ENCODE results near the gene ZFP57. TPM values are rescaled to one million over a fixed set of nuclear protein-coding genes. Genes with fewer than 3 reads are reported as not detected.

Gene ZFP57
- total RNA-seq: under 1 TPM in 2 of 7 donors, not detected in 5; 0.24 to 0.25 TPM
- under 1 TPM in 1 of 2 donors, not detected in 1; 0.13 TPM for polyA plus RNA-seq
- long read RNA-seq, donor 1: 0 reads
- long read RNA-seq, donor 2: 0 reads
- long read RNA-seq, donor 3: 0 reads

- Histone ChIP-seq H3K27me3 (no peaks in the 10 kb centered on the region), H3K27ac (no peak within 1 kb of the TSS), H3K36me3 (no peaks in the 10 kb centered on the region), H3K4me1 (ENCODE audit: insufficient read depth) (no peaks in the 10 kb centered on the region), H3K9me3 (no peaks in the 10 kb centered on the region), H3K4me3 (no peak within 1 kb of the TSS)
- WGBS, 3 donors: 35 to 83% (median 53%) methylated on average over 31 of the region's 31 CpGs
- no peak for DNase-seq
- intact Hi-C loops (cut with DNase I): no loop called here
- TF ChIP-seq CTCF (IDR thresholded peaks at IDR 0.05): no peak
- no peak for TF ChIP-seq EP300 (IDR thresholded peaks at IDR 0.05)
- TF ChIP-seq POLR2A (IDR thresholded peaks at IDR 0.05): no peak
Measured at GRCh38 chr6:29680904-29681303, at the start of gene ZFP57. TSS of gene ZFP57 (minus strand) at chr6:29681152. CDS start at chr6:29677003, 4,149 bp downstream.

DNA sequence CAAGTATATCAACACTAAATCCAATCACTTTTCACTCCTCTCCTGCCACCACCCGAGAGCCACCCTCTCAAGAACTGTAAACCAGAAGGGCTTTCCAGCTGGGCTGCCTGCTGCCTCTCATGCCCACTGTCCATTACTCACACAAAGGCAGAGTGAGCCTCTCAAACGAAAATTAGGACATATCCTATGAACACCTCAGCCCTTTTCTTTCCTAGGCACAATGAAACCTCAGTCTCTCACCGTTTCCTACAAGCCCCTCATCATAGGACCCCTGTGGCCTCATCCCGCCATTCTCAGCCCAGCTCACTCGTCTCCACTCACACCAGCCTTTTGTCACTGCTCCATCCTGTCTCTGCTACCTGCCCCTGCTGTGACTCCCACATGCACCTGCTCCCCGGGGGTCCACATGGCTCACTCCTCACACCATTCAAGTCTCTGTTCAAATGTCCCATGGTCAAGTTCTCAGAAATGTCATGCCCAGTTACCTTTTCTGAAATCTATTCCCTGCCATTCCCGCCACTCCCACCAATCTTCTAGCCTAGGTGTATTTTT lies 49.7 kb upstream of the ZFP57 start:
- H3K27me3 ChIP-seq: no peaks in the 10 kb centered on the region
- DNase-seq: no peak
- intact Hi-C loops (cut with DNase I): no loop called here
- TF ChIP-seq POLR2A (IDR thresholded peaks at IDR 0.05) (no peak), CTCF (IDR thresholded peaks at IDR 0.05) (no peak), EP300 (IDR thresholded peaks at IDR 0.05) (no peak)
- H3K4me3 ChIP-seq: no peak overlapping the region
- no peaks in the 10 kb centered on the region for H3K9me3 ChIP-seq
- no peaks in the 10 kb centered on the region for H3K36me3 ChIP-seq
- H3K4me1 ChIP-seq (ENCODE audit: insufficient read depth): no peaks in the 10 kb centered on the region
- 47 to 52% (median 50%) methylated on average over 7 of the region's 7 CpGs for WGBS, 3 donors
- no peak overlapping the region for H3K27ac ChIP-seq

DNA sequence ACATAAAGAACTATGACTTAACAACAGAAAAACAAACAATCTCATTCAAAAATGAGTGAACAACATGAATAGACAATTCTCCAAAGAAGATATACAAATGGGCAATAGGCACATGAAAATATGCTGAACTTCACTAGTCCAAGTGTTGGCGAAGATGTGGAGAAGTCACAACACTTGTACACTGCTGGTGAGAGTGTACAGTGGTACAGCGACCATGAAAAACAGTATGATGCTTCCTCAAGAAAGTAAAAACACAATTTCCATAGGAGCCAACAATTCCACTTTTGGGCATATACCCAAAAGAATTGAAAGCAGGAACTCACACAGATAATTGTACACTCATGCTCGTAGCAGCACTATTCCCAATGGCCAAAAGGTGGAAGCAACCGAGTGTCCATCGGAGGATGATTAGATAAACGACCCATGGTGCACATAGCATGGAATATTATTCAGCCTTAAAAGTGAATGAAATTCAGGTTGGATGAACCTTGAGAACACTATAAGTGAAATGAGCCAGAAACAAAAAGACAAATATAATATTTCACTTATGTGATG lies 48.9 kb upstream of the ZFP57 start:
- WGBS, 3 donors: 73 to 77% (median 75%) methylated on average over 6 of the region's 6 CpGs
- no peaks in the 10 kb centered on the region for H3K4me1 ChIP-seq (ENCODE audit: insufficient read depth)
- intact Hi-C loops (cut with DNase I): no loop called here

GRCh38 chr6:29728875-29729270 lies 47.9 kb upstream of the ZFP57 start:
- Histone ChIP-seq H3K4me1 (ENCODE audit: insufficient read depth) (no peaks in the 10 kb centered on the region), H3K9me3 (no peaks in the 10 kb centered on the region), H3K4me3 (no peak overlapping the region), H3K27ac (no peak overlapping the region), H3K36me3 (no peaks in the 10 kb centered on the region), H3K27me3 (no peaks in the 10 kb centered on the region)
- intact Hi-C loops (cut with DNase I): no loop called here
- TF ChIP-seq EP300 (IDR thresholded peaks at IDR 0.05) (no peak), POLR2A (IDR thresholded peaks at IDR 0.05) (no peak), CTCF (IDR thresholded peaks at IDR 0.05) (no peak)
- DNase-seq: no peak

More for the DNA sequence above, 48.9 kb upstream of the ZFP57 start:
- Histone ChIP-seq H3K9me3 (no peaks in the 10 kb centered on the region), H3K27me3 (no peaks in the 10 kb centered on the region), H3K4me3 (no peak overlapping the region), H3K27ac (no peak overlapping the region), H3K36me3 (no peaks in the 10 kb centered on the region)
- TF ChIP-seq EP300 (IDR thresholded peaks at IDR 0.05) (no peak), POLR2A (IDR thresholded peaks at IDR 0.05) (no peak), CTCF (IDR thresholded peaks at IDR 0.05) (no peak)
- no peak for DNase-seq

All from ovary (tissue), 10 donors.